HG03442 (cell line): Measurements from ENCODE around the gene DISC1.

ENCODE experiments used
- ATAC-seq: cut with Tn5 transposase; IDR thresholded peaks from one replicate; pipeline ENCODE4 v1.9.1; 2021; ENCODE audit warnings: mild to moderate bottlenecking, moderate library complexity; ENCODE audit not compliant: unreplicated experiment

The DISC1 gene

DNA sequence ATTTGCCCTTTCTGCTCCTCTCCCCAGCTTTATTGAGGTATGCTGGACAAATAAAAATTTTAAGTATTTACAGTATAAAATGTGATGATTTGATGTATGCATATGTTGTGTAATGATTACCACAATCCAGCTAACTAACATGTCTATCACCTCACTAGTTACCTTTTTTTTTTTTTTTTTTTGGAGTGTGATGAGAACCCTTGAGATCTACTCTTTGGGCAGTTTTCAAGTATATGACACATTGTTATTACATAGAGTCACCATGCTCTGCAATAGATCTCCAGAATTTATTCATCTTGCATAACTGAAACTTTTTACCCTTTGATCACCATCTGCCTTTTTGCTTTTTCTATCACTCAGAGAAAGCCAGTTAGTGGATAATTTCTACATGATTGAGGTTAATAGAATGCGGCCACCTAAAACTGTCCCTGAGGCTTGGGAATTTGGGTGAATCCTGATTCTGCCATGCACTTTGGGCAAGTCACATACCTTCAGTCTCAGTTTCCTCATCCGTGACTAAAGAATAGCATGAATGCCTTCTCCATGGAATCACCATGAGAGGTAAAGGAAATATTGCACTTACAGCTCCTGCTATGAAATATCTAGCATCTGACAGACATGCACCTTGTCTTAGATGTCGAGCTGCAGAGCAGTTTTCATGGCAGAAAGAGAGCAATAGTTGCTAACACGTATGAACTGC is 295.2 kb downstream of the DISC1 start:
- ATAC-seq, result no peak

DNA sequence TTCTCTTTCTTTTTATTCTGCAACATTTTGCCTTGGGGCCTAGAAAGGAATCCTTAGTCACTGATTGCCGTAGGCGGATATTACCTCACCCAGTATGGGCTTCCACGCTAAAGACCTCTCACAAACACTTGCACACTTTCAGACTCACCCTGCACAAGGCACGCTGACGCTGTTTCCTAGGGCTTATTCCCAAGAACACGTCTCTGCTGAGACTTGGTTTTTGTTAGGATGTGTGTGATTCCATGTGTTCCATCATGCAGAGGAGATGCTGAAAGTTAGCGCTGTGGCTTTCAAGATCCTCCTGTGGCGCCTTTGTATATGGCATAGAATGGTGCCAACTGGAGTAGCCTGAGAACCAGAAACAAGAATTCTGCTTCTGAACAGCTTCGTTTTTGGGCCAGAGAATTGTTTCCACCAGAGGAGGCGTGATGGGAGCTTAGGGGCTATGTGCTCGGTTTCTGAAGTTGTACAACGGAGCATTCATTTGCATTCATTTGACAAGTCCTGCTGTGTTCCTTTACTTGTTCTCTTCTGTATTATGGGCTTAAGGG is 297.0 kb downstream of the DISC1 start:
- ATAC-seq, result no peak

DNA sequence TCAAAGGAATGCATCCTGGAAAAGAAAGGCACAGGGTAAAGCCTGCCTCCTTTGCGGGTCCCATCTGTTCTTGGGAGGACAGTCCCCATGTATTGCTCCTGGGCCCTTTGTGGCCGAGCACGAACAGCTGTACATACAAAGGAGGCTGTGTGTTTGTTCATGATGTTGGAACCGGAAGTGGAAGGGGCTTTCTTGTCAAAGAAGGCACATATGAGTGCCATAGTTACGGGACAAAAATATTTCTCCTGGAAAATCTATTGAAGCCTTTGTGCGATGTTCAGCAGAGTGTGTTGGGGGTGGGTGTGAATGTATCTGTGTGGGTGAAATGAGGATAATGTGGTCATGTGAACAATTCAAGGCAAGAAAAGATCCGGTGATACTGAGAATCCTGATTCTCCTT is 297.6 kb downstream of the DISC1 start:
- no peak for ATAC-seq

DNA sequence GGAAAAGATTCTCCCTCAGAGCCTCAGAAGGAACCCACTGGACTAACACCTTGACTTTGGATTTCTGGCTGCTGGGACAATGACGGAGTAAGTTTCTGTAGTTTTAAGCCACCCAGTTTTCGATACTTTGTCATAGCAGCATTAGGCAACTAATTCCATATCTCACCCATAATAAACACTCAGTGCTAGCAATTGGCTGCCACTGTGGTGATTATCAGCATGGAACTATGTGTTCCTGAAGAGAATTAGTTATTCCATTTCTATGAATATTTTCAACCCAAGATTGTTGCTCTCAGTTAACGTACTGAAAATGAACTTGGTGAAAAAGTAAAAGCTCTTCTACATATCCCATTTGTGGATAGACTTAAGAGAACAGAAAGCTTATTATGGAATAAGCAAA is 299.3 kb downstream of the DISC1 start:
- no peak for ATAC-seq

DNA sequence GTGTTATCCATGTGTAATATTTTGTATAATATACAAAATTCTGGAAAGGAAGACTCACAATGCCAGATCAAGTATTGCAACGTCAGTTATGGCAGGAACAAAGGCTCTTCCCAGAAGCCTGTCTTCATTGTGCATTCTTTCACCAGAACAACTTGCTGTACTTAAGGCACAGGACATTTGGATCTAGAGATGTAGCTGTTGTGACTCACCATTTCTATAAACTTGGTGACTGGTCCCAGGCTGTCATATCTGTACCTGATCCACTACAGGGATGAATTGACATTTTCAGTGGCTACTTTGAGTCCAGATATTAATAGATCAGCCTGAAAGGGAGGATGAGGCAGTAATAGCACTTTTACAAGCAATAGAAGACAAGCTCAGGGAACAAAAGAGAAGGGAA is 299.8 kb downstream of the DISC1 start:
- ATAC-seq, result no peak

DNA sequence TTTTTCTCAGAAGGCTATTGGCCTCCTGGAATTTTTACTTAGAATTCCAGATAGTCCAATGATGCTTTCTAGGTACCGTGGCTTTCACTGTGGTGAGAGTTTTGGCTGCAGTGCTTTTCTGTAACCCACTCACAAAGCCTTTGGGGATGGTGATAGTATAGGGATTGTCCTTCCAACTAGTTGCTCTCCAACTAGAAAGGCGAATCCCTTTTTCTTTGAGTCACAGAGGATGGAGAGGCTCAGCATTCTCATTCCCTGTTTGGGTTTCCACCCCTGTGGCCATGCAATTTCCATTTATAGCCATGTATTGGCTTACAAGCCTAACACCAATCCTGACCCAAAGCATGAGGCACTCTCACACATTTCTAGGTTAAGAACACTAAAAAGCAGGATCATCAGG is 300.3 kb downstream of the DISC1 start:
- ATAC-seq, result no peak

DNA sequence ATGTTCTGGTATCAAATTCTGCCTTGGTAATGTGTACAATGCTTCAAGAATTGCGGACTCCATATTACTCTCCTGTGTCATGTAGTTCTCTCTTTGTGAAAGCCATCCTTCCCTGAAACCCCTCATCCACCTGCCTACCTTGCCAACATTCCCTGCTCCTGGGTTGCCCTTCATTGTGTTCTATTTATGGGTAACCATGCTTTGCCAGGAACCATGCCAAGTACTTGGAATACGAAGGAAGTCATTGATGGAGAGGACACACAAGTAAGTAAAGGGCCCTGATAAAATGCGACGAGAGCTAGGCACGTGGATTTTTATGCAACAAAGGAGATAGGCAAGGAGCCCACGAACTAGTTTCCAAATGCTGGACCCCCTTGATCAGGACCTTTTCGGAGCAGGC is 300.8 kb downstream of the DISC1 start:
- no peak for ATAC-seq

DNA sequence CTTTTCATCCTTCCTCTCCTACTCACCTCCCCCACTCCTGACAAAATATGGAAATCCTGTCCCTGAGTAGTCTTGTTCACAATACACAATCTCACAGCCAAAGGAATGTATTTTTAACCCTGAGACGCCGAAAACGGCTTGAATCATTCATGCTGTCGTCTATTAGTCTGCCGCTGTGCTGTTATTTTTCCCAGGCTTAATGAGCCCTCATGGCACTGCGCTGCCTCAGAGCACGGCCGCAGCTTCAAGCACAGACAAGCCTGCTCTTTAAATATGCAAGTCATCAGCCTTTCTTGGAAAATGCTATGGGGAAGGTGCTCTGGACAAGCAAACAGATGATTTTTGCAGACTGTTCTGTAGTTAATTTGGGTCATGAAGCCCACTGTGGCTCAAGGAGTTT is 302.7 kb downstream of the DISC1 start:
- no peak for ATAC-seq

DNA sequence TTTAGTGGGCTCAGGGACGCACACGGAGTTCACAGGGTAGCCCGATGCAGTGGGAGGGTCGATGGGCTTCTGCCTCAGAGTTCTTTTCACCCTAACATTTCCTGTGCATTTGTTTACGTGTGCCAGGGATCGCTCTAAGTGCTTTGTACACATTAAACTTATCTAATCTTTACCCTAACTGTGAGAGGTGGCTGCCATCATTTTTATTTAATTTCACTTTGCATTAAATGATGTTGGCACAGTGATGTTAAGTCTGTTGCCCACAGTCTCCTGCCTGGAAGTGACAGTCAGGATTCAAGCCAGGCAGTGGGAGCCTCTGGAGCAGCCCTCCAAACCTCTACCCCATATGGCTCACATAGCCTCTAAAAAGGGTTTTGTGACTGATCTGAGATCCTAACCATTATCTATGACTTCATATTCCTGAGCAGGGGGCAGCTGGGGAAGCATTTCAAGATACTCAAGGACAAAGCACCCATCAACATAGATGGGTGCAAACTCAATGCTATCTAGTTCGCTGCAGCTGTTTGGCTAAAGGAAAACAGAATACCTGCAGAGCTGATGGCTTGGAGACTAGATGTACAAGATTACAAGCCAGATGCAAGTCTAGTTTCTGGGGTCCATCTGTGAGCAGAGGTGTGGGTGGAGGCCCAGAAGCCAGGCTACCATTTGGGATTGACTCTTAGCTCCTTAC is 303.8 kb downstream of the DISC1 start:
- ATAC-seq, result no peak

DNA sequence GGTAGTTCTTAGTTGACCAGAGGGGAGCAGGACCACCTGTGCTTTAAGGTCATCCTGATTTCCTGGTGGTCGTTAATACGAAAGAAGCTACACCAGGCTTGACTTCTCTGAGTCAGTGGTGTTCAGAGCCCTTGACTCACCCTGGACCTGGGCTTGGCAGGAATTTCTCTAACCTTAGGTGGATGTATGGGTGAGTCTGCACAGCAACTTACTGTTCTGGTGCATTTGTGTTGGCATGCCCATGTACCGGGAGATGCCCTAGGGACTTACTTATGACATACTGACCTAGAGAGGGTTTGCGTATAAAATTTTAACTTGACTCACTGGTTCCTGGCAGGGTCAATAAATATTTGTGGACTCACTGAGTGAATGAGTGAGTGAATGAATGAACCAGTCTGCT is 304.6 kb downstream of the DISC1 start:
- ATAC-seq, result no peak

DNA sequence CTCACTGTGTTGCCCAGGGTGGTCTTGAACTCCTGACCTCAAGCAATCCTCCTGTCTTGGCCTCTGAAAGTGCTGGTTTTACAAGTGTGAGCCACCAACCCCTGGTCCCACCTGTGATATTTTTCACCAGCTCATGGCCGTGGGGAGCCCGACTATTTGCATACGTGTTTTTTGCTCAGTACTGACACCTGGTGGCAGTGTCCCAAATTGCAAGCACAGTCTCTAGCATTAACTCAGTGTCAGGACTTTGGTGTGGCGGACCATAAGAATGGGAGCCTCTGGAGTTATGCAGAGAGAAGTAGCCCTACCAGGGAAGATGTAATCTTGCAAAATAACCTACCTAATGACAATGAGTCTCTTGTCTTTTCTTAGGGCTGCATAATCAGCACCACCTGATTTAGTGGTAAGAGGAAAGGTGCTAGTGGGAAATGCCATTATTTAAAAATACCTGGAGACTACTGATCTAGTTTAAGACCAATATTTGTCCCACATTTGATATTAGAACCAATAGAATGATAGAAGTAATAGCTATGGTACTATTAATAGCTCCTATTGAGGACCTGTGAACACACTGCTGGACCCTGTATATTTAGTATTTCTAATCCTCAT is 305.4 kb downstream of the DISC1 start:
- no peak for ATAC-seq

DNA sequence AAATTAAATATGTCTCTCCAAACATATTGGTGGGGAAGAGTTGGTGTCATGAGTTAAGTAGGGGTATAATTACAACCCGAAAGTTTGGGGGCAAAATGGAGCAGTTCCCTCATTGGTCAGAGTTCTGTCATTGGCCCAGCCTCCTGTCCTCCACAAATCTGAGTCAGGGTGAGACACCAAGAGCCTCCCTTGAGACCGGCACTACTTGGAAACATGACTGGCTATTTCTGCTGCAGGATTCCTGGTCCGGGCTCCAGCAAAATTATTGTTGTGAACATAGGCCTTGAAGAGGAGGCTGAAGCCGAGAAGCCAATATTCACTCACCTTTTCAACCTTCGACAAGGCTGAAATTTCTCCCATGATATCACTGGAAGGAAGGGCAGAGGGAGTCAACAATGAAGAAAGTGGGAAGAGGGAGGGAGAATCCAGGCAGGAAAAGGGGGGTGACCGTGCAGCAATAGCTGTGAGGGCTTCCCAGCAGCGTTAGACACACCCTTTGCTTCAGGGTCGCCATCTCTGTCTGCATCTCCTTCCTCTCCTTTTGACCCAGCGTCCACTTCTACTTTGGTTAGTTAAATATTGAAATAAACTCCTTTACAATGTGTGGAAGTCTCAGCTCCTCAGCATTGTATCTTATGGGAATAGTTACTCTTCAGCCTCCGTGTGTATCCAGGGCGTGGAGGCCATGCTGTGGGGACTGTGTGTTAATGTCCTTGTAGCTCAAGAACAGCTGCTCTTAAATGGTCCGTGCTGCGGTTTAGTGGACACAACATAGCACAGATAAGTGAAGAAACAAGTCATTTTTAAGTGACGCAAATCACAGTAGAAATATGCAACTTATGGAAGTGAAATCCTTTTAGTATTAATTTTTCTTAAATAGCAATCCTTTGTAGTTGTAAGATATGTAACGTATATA is 307.4 kb downstream of the DISC1 start:
- no peak for ATAC-seq

DNA sequence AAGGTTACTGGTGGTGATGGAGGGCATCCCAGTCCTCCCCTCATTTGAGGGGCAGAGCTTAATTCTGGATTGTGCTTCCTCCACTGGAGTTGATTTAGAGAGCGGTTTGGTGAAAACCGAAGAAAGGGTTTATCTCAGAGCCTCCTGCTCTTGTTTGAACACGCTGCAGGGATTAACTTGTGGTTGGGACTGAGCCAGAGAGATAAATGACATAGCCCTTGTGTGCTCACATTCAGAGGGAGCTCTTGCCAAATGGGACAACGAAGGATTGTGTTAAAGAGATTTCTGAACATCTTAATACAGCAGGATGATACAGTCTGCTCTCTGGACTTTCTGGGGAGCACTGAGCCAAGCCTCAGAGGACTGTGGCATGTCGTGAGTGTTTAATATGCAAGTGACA is 308.2 kb downstream of the DISC1 start:
- ATAC-seq, result no peak

DNA sequence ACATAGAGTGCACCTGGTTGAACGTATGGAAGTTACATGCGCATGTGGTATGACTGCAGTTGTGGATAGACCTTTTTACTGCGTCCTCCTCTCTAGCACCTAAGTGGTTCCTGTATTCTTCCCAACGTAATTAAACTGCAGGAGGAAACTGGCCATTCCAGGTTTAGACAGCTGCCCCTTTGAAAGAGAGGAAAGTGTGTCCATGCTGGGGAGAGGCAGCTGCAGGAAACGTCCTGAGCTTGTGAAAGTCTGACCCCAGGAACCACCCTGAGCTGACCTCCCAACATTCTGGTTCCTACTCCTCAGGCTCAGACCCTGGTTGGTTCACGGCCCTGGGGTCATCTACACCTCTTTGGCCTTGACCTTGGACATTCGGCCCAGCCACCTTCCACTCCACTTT is 309.3 kb downstream of the DISC1 start:
- ATAC-seq, result no peak

DNA sequence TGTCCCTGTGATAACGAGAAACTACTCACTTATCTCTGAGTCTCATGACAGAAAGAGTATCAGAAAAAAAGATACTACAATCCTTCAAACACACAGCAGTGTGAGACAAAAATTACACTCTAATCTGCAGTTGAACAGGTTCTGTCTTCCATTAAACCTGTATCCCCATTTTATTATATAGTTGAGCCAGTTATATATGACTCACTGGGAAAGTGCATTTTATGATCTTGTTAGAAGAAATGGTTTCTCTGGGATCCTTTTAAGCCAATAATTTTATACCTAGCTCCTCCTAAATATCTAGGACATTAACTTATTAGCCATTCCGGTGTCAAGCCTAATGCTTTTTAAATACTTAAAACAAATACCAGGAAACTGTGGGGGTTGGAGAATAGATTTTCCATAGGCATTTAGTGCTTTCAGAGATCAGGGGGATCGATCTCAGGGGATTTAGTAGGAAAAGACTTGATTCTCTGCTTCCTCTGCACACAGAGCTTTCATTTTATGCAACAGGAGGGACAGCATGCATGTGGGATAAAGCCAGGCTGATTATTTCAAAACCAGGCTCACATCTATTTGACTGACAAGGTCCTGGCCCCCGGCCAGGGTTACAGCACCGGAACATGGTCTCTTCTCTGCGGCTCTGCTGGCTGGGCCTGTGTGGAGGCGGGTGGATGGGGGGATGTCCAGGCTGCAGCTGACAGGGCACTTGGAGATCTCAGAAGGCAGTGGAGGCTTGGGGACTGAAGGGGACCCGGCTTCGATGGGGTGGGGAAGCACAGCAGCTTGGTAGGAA is 310.6 kb downstream of the DISC1 start:
- ATAC-seq, result no peak

DNA sequence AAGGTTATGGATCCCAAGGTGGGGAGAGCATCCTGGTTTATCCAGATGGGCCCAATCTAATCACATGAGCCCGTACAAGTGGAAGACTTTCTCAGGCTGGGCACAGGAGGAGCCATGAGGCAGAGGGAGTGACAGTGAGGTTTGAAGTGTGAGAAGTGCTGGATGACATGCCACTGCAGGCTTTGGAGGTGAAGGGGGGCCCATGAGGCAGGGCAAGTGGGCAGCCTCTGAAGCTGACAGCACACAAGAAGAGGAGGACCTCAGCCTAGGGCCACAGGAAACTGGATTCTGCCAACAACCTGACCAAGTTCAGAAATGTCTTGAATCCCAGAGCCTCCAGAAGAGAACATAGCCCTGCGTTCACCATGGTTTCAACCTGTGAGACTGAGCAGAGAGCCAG is 311.6 kb downstream of the DISC1 start:
- ATAC-seq, result no peak

DNA sequence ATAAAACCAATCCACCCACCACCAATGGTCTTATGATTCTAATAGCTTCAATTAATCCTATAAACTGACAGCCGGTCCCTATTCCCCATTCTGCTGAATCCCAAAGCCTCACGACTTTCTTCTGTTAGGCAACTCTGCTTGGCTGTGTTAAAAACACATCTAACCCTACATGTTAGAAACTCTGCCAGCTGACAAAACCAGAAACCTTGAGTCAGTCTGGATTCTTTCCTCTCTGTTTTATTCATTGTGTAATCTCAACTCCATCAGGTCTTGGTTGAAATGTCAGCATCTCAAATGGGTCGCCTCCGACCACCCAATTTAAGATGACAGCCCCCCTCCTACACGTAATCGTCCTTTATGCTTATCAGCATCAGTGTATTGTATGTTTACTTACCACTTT is 312.1 kb downstream of the DISC1 start:
- ATAC-seq, result no peak

DNA sequence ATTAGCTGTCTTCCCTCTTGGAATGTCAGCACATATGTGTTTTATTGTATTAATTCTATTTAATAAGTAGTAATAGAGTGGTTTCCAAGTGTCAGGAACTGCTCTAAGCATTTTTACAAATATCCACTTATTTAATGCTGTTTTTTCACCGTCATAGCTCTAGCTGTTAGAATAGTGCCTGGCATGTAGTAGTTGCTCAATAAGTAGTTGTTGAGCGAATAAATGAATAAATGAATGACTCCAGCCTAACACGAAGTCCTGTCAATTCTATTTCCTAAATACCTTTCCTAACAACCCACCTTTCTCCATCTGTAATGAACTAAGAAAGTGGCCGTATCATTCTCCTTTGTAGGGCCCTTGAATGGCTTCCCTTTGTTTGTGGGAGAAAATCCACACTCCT is 312.5 kb downstream of the DISC1 start:
- no peak for ATAC-seq

DNA sequence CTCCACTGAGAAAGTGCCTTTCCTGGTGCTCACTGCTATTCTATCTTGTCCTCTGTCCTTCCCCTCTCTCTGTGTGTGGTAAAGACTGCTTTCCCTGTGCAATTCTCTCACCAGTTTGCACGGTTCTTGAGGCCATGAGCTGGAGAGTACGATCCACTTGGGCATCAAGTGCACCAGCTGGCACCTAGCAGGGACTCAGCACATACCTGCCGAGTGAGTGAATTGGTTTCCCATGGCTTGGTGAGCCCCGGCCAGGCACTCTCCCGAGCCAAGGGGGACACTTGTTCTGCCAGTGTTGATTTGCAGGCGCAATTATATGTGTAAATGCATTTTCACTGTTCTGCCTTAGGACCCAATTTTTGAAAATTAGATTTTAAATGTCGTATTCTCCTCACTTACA is 313.5 kb downstream of the DISC1 start:
- no peak for ATAC-seq

DNA sequence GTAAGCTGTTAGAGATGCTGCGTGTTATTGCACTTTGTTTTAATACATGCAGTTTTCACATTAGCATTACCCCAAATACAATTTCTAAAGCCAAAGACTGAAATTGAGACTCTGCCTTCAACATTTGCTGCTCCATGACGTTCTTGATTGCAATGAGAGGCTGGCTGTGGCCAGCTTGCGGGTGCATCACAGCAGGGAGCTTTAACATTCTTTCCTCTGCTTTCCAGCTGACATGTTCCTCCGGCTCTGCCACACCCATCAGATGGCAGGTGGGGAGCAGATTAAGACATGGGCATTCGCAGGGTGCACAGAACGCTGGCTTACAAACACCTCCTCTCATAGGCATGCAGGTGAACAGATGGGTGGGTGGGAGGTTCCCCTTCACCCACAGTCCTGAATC is 314.1 kb downstream of the DISC1 start:
- no peak for ATAC-seq
